Spleen (tissue), 7 donors: ENCODE results near the gene ZNF679.

Experiments
- POLR2AphosphoS5 ChIP-seq, 3 donors: sonication (generic); formaldehyde crosslinking; IDR thresholded peaks; one replicate each; pipeline ENCODE4 v1.5.1; 2017; ENCODE audit warnings: antibody characterized with exemption in 3 of 3
- TF ChIP-seq, protein P1 (sequence below), 11 experiments: fragments of 200-600 bp in 7 of 11; fragments of 450-650 bp in 4 of 11; sonication (generic) in 4 of 11; IDR thresholded peaks in 8 of 11; conservative IDR thresholded peaks in 3 of 11; 1 replicate in 7 of 11; 2 replicates in 4 of 11; pipeline versions ENCODE4 v1.4.0 to v1.8.0; 2016 to 2021; ENCODE audit warnings: antibody characterized with exemption in 11 of 11, inconsistent platforms in 4 of 11, mild to moderate bottlenecking in 1 of 11
- donor health status: DM: no; HTN: no; CAD: no; lungs with moderate emphysema.
- donor health status: DM: no; HTN: no; CAD: no.
- donor health status: DM: no; HTN: no; CAD: no.

DNA sequence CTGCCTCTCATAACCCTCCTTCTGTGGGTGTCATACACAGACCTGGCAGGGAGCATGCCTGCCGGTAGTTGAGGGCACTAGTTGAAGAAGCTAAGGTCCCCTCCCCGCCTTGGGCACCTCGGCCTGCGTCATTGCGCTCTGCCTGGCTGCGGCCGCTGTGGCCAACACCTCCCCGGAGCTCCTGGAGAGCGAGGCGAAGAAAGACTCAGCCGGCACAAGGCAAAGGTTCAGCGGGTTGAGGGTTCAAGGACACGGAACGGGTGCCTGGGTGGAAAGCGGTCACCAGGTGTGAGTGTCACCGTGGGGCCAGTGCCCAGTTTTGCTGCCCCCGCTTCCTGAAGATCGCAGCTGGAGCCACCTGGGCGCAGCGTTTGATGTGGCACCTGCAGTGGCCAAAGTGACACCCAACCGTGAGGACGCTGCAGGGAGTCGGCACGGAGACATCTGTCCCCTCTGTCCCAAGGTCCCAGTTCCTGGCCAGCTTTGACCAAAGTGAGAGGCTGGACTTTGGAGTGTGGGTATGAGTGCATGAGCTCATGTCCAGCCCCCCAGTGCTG is 36.0 kb upstream of the ZNF679 start:
- TF ChIP-seq POLR2AphosphoS5 (IDR thresholded peaks at IDR 0.05): no peak
- TF ChIP-seq, protein P1, sequence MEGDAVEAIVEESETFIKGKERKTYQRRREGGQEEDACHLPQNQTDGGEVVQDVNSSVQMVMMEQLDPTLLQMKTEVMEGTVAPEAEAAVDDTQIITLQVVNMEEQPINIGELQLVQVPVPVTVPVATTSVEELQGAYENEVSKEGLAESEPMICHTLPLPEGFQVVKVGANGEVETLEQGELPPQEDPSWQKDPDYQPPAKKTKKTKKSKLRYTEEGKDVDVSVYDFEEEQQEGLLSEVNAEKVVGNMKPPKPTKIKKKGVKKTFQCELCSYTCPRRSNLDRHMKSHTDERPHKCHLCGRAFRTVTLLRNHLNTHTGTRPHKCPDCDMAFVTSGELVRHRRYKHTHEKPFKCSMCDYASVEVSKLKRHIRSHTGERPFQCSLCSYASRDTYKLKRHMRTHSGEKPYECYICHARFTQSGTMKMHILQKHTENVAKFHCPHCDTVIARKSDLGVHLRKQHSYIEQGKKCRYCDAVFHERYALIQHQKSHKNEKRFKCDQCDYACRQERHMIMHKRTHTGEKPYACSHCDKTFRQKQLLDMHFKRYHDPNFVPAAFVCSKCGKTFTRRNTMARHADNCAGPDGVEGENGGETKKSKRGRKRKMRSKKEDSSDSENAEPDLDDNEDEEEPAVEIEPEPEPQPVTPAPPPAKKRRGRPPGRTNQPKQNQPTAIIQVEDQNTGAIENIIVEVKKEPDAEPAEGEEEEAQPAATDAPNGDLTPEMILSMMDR (IDR thresholded peaks at IDR 0.05 in 8 of 11, conservative IDR thresholded peaks at IDR 0.05 in 3 of 11): no peak
